Right lobe of liver (tissue), 6 donors: Measurements from ENCODE around the gene GNMT. TPM values are rescaled to one million over a fixed set of nuclear protein-coding genes. Genes with fewer than 3 reads are reported as not detected.
"Not testable (repeated sequence)": the region's sequence is repeated elsewhere in the genome, so short reads cannot be mapped to it uniquely, and the experiment has no call there.

Experiments
- ATAC-seq, 4 donors: fragments of 200-7000 bp; cut with Tn5 transposase; one replicate each; pipeline ENCODE4 v1.9.1; 2020; ENCODE audit warnings: mild to moderate bottlenecking in 4 of 4, moderate library complexity in 4 of 4
- DNase-seq, 3 donors: peaks; one replicate each; pipeline ENCODE4 v3.0.0-alpha.2; 2020
- H3K27ac ChIP-seq, 3 donors: fragments of 200-600 bp; one replicate each; pipeline ENCODE4 v1.8.0; 2022
- H3K27me3 ChIP-seq, 2 donors: fragments of 200-600 bp; one replicate each; pipeline ENCODE4 v1.8.0; 2022
- H3K36me3 ChIP-seq, 4 donors: fragments of 200-600 bp; sonication (generic) in 1 of 4; one replicate each; pipeline versions ENCODE4 v1.5.1 to v1.8.0; 2017 to 2022; ENCODE audit warnings: control low read depth in 1 of 4
- H3K4me1 ChIP-seq, 4 donors: fragments of 200-600 bp; sonication (generic) in 1 of 4; one replicate each; pipeline versions ENCODE4 v1.5.1 to v1.8.0; 2017 to 2022; ENCODE audit warnings: control low read depth in 1 of 4
- H3K4me3 ChIP-seq, 3 donors: fragments of 200-600 bp; one replicate each; pipeline ENCODE4 v1.8.0; 2022
- H3K9me3 ChIP-seq, 4 donors: fragments of 200-600 bp; sonication (generic) in 1 of 4; one replicate each; pipeline versions ENCODE4 v1.5.1 to v1.8.0; 2017 to 2022; ENCODE audit warnings: control low read depth in 1 of 4
- POLR2A ChIP-seq: fragments of 450-650 bp; IDR thresholded peaks from one replicate; pipeline ENCODE4 v1.6.1; 2017; ENCODE audit warnings: antibody characterized with exemption, mild to moderate bottlenecking
- WGBS: methylation state at CpG from one replicate; pipeline ENCODE4 v1.1.6; 2018; ENCODE audit warnings: low coverage, low lambda C conversion rate; ENCODE audit not compliant: insufficient coverage; ENCODE audit errors: missing lambda C conversion rate; 5-methylcytosine and 5-hydroxymethylcytosine counted together
- intact Hi-C, 2 donors: fragments of 100-400 bp; cut with DNase I; formaldehyde crosslinking; loops; one replicate each; pipeline versions ENCODE4 v1.11.2 to v1.14.1; 2022
- total RNA-seq, 6 experiments: library from RNA; depleted of rRNA in 2 of 6; stranded (reverse); fragments of >200 nt in 2 of 6; fragmentation: NEBNext Ultra II Directional in 3 of 6; extraction: Animal tissue kit (Norgen Biotek cat#: 25700) in 3 of 6; gene quantifications; one replicate each; pipeline versions ENCODE4 v1.1.0 to v1.2.4, GENCODE V29; 2016 to 2023
- TF ChIP-seq, protein P1 (sequence below), 4 donors: fragments of 200-600 bp in 3 of 4; fragments of 450-650 bp in 1 of 4; IDR thresholded peaks; one replicate each; pipeline versions ENCODE4 v1.5.1 to v1.8.0; 2016 to 2022; ENCODE audit warnings: antibody characterized with exemption in 4 of 4, mild to moderate bottlenecking in 2 of 4
- donor health status: DM: no; HTN: yes; CAD: no.
- donor health status: DM: no; HTN: no; CAD: no.
- donor health status: DM: no; HTN: no; CAD: no.
- donor health status: DM: no; HTN: yes; CAD: no.
- donor health status: DM: no; HTN: yes; CAD: no.

Gene GNMT
- total RNA-seq, 6 experiments from 2014 or later = 13.7 to 470 (median 107) TPM

DNA sequence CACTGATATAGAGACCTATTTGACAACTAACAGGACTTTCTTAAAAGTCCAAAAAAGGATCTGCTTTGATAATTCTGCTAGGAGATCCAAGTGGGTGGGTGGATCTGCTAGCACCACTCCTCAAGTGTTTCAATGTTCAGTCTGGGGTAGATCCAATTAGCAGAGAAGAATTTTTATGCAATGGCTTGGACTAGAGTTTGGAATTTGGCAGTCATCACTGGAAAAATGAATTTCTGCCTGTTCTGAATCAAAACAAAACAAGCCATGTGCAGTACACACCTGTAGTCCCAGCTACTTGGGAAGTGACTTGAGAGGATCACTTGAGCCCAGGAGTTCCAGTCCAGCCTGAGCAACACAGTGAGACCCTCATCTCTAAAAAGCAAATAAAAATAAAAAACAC lies 12.6 kb upstream of the GNMT start:
- ATAC-seq = no peak

GRCh38 chr6:42952389-42952788 lies 8.2 kb upstream of the GNMT start:
- ATAC-seq = no peak
- intact Hi-C loops = no loop called here
- H3K4me1 ChIP-seq = no peaks in the 10 kb centered on the region
- TF ChIP-seq, protein P1, sequence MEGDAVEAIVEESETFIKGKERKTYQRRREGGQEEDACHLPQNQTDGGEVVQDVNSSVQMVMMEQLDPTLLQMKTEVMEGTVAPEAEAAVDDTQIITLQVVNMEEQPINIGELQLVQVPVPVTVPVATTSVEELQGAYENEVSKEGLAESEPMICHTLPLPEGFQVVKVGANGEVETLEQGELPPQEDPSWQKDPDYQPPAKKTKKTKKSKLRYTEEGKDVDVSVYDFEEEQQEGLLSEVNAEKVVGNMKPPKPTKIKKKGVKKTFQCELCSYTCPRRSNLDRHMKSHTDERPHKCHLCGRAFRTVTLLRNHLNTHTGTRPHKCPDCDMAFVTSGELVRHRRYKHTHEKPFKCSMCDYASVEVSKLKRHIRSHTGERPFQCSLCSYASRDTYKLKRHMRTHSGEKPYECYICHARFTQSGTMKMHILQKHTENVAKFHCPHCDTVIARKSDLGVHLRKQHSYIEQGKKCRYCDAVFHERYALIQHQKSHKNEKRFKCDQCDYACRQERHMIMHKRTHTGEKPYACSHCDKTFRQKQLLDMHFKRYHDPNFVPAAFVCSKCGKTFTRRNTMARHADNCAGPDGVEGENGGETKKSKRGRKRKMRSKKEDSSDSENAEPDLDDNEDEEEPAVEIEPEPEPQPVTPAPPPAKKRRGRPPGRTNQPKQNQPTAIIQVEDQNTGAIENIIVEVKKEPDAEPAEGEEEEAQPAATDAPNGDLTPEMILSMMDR (IDR thresholded peaks at IDR 0.05) = no peak
- TF ChIP-seq POLR2A = no peak
- no peaks in the 10 kb centered on the region for H3K36me3 ChIP-seq
- 82% methylated on average over 4 of the region's 4 CpGs for WGBS
- no peak overlapping the region for H3K4me3 ChIP-seq
- no peak overlapping the region for H3K27ac ChIP-seq
- H3K9me3 ChIP-seq = no peaks in the 10 kb centered on the region
- no peaks in the 10 kb centered on the region for H3K27me3 ChIP-seq
- DNase-seq = no peak

More for the DNA sequence above, 12.6 kb upstream of the GNMT start:
- peaks cover 0 to 3% (median 0%) of the 10 kb centered on the region in 4 donors for H3K36me3 ChIP-seq
- intact Hi-C loops = no loop called here
- no peak overlapping the region for H3K27ac ChIP-seq
- H3K4me3 ChIP-seq = no peak overlapping the region
- TF ChIP-seq POLR2A = no peak
- TF ChIP-seq, protein P1 (IDR thresholded peaks at IDR 0.05) = no peak
- H3K4me1 ChIP-seq = peaks cover 0 to 2% (median 0%) of the 10 kb centered on the region in 4 donors
- no peak for DNase-seq
- H3K27me3 ChIP-seq = no peaks in the 10 kb centered on the region
- H3K9me3 ChIP-seq = no peaks in the 10 kb centered on the region

- WGBS = 81% methylated on average over 4 of the region's 4 CpGs
Observed at GRCh38 chr6:42954405-42954804, 6.1 kb upstream of the GNMT start.

DNA sequence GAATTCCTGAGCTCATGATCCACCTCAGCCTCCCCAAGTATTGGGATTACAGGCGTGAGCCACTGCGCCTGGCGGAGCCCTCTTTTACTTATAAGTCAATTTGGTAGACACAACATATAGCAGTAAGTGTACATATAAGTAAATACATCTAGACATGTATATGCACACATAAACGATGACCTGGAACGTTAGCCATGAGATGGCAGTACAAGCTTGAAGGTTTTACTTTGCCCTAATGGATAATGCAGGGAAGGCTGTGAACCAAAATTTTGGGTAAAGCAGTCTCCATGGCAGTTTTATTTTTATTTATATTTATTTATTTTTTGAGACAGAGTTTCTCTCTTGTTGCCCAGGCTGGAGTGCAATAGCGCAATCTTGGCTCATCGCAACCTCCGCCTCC lies 2.4 kb upstream of the GNMT start:
- Histone ChIP-seq H3K4me3 (no peak overlapping the region), H3K36me3 (peaks cover 0 to 11% (median 0%) of the 10 kb centered on the region in 4 donors), H3K9me3 (no peaks in the 10 kb centered on the region), H3K27ac (no peak overlapping the region), H3K4me1 (peaks cover 0 to 8% (median 3%) of the 10 kb centered on the region in 4 donors), H3K27me3 (no peaks in the 10 kb centered on the region)
- TF ChIP-seq, protein P1 (IDR thresholded peaks at IDR 0.05) = no peak
- no peak for DNase-seq
- WGBS = 92% methylated on average over 6 of the region's 8 CpGs
- ATAC-seq = no peak
- intact Hi-C loops = no loop called here

More at GRCh38 chr6:42954405-42954804, 6.1 kb upstream of the GNMT start:
- H3K4me1 ChIP-seq, H3K9me3 ChIP-seq, H3K27ac ChIP-seq, H3K27me3 ChIP-seq, DNase-seq, intact Hi-C loops, H3K36me3 ChIP-seq, ATAC-seq, H3K4me3 ChIP-seq: not testable (repeated sequence)

GRCh38 chr6:42959917-42960242 lies 674 bp upstream of the GNMT start:
- Histone ChIP-seq H3K4me1 (peaks cover 0 to 8% (median 3%) of the 10 kb centered on the region in 4 donors), H3K9me3 (no peaks in the 10 kb centered on the region), H3K4me3 (peak overlapping the region; percentile 51 to 93 (median 86)), H3K36me3 (peaks cover 0 to 26% (median 8%) of the 10 kb centered on the region in 4 donors), H3K27ac (peak overlapping the region in 2 of 3 donors; percentile 78 to 93), H3K27me3 (no peaks in the 10 kb centered on the region)
- 14% methylated on average over 10 of the region's 13 CpGs for WGBS
- no peak for DNase-seq
- TF ChIP-seq POLR2A = no peak
- TF ChIP-seq, protein P1 (IDR thresholded peaks at IDR 0.05) = no peak
- intact Hi-C loops = no loop called here
- ATAC-seq = no peak
